ENCODE data around the gene FAM163B.

DNA sequence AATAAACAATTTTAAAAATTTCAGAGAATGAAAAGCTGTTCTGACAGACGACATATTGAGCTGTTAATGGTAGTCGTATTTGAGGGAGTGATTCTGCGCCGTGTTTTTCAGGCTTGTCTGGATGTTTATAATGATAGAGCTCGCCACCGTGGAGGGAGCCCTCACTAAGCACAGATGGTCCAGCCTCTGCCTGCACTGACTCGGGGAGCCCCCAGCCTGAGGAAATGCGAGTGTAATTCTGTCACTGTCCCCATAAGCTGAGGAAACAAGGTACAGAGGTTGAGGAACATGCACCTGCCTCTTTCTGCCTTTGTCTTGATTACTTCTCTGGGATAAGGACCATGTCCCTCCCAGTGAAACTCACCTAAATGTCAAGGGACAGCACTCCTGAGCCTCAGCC, 19.6 kb upstream of the FAM163B start:
- TF ChIP-seq, protein P1, sequence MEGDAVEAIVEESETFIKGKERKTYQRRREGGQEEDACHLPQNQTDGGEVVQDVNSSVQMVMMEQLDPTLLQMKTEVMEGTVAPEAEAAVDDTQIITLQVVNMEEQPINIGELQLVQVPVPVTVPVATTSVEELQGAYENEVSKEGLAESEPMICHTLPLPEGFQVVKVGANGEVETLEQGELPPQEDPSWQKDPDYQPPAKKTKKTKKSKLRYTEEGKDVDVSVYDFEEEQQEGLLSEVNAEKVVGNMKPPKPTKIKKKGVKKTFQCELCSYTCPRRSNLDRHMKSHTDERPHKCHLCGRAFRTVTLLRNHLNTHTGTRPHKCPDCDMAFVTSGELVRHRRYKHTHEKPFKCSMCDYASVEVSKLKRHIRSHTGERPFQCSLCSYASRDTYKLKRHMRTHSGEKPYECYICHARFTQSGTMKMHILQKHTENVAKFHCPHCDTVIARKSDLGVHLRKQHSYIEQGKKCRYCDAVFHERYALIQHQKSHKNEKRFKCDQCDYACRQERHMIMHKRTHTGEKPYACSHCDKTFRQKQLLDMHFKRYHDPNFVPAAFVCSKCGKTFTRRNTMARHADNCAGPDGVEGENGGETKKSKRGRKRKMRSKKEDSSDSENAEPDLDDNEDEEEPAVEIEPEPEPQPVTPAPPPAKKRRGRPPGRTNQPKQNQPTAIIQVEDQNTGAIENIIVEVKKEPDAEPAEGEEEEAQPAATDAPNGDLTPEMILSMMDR (conservative IDR thresholded peaks at IDR 0.05; ENCODE audit: low read depth in 2 of 2), result no peak
- TF ChIP-seq EZH2 (IDR thresholded peaks at IDR 0.05; ENCODE audit: low read depth, unreplicated experiment) (no peak), EZH2phosphoT487 (IDR thresholded peaks at IDR 0.05; ENCODE audit: unreplicated experiment) (no peak), POLR2AphosphoS5 (IDR thresholded peaks at IDR 0.05; ENCODE audit: low read depth) (no peak), CREB1 (CRISPR knock-in tag; IDR thresholded peaks at IDR 0.05; ENCODE audit: low read depth) (no peak), NANOG (IDR thresholded peaks at IDR 0.05; ENCODE audit: borderline replicate concordance) (no peak), ZNF331 (CRISPR knock-in tag; IDR thresholded peaks at IDR 0.05; ENCODE audit: low read depth) (no peak), JUNB (IDR thresholded peaks at IDR 0.05; ENCODE audit: unreplicated experiment) (no peak), ZNF114 (CRISPR knock-in tag; IDR thresholded peaks at IDR 0.05) (no peak)
- TF ChIP-seq, protein P2, sequence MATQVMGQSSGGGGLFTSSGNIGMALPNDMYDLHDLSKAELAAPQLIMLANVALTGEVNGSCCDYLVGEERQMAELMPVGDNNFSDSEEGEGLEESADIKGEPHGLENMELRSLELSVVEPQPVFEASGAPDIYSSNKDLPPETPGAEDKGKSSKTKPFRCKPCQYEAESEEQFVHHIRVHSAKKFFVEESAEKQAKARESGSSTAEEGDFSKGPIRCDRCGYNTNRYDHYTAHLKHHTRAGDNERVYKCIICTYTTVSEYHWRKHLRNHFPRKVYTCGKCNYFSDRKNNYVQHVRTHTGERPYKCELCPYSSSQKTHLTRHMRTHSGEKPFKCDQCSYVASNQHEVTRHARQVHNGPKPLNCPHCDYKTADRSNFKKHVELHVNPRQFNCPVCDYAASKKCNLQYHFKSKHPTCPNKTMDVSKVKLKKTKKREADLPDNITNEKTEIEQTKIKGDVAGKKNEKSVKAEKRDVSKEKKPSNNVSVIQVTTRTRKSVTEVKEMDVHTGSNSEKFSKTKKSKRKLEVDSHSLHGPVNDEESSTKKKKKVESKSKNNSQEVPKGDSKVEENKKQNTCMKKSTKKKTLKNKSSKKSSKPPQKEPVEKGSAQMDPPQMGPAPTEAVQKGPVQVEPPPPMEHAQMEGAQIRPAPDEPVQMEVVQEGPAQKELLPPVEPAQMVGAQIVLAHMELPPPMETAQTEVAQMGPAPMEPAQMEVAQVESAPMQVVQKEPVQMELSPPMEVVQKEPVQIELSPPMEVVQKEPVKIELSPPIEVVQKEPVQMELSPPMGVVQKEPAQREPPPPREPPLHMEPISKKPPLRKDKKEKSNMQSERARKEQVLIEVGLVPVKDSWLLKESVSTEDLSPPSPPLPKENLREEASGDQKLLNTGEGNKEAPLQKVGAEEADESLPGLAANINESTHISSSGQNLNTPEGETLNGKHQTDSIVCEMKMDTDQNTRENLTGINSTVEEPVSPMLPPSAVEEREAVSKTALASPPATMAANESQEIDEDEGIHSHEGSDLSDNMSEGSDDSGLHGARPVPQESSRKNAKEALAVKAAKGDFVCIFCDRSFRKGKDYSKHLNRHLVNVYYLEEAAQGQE (IDR thresholded peaks at IDR 0.05; ENCODE audit: unreplicated experiment), result no peak
- TF ChIP-seq, protein P3, sequence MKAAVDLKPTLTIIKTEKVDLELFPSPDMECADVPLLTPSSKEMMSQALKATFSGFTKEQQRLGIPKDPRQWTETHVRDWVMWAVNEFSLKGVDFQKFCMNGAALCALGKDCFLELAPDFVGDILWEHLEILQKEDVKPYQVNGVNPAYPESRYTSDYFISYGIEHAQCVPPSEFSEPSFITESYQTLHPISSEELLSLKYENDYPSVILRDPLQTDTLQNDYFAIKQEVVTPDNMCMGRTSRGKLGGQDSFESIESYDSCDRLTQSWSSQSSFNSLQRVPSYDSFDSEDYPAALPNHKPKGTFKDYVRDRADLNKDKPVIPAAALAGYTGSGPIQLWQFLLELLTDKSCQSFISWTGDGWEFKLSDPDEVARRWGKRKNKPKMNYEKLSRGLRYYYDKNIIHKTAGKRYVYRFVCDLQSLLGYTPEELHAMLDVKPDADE (IDR thresholded peaks at IDR 0.05), result no peak
- TF ChIP-seq, protein P4, sequence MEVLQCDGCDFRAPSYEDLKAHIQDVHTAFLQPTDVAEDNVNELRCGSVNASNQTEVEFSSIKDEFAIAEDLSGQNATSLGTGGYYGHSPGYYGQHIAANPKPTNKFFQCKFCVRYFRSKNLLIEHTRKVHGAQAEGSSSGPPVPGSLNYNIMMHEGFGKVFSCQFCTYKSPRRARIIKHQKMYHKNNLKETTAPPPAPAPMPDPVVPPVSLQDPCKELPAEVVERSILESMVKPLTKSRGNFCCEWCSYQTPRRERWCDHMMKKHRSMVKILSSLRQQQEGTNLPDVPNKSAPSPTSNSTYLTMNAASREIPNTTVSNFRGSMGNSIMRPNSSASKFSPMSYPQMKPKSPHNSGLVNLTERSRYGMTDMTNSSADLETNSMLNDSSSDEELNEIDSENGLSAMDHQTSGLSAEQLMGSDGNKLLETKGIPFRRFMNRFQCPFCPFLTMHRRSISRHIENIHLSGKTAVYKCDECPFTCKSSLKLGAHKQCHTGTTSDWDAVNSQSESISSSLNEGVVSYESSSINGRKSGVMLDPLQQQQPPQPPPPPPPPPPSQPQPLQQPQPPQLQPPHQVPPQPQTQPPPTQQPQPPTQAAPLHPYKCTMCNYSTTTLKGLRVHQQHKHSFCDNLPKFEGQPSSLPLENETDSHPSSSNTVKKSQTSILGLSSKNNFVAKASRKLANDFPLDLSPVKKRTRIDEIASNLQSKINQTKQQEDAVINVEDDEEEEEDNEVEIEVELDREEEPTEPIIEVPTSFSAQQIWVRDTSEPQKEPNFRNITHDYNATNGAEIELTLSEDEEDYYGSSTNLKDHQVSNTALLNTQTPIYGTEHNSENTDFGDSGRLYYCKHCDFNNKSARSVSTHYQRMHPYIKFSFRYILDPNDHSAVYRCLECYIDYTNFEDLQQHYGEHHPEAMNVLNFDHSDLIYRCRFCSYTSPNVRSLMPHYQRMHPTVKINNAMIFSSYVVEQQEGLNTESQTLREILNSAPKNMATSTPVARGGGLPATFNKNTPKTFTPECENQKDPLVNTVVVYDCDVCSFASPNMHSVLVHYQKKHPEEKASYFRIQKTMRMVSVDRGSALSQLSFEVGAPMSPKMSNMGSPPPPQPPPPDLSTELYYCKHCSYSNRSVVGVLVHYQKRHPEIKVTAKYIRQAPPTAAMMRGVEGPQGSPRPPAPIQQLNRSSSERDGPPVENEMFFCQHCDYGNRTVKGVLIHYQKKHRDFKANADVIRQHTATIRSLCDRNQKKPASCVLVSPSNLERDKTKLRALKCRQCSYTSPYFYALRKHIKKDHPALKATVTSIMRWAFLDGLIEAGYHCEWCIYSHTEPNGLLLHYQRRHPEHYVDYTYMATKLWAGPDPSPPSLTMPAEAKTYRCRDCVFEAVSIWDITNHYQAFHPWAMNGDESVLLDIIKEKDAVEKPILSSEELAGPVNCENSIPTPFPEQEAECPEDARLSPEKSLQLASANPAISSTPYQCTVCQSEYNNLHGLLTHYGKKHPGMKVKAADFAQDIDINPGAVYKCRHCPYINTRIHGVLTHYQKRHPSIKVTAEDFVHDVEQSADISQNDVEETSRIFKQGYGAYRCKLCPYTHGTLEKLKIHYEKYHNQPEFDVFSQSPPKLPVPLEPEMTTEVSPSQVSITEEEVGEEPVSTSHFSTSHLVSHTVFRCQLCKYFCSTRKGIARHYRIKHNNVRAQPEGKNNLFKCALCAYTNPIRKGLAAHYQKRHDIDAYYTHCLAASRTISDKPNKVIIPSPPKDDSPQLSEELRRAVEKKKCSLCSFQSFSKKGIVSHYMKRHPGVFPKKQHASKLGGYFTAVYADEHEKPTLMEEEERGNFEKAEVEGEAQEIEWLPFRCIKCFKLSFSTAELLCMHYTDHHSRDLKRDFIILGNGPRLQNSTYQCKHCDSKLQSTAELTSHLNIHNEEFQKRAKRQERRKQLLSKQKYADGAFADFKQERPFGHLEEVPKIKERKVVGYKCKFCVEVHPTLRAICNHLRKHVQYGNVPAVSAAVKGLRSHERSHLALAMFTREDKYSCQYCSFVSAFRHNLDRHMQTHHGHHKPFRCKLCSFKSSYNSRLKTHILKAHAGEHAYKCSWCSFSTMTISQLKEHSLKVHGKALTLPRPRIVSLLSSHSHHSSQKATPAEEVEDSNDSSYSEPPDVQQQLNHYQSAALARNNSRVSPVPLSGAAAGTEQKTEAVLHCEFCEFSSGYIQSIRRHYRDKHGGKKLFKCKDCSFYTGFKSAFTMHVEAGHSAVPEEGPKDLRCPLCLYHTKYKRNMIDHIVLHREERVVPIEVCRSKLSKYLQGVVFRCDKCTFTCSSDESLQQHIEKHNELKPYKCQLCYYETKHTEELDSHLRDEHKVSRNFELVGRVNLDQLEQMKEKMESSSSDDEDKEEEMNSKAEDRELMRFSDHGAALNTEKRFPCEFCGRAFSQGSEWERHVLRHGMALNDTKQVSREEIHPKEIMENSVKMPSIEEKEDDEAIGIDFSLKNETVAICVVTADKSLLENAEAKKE (CRISPR knock-in tag; IDR thresholded peaks at IDR 0.05), result no peak
